Measurements from ENCODE around the gene OTULINL.

- TF ChIP-seq CTCF (IDR thresholded peaks at IDR 0.05): no peak
- no peak for TF ChIP-seq POLR2AphosphoS5 (IDR thresholded peaks at IDR 0.05)
- no peak for TF ChIP-seq POLR2A (IDR thresholded peaks at IDR 0.05)
Observed at GRCh38 chr5:14660833-14661232, 79.2 kb downstream of the OTULINL start.

Data from breast epithelium (tissue), 3 donors.